Endothelial cell of umbilical vein (primary cell): ENCODE measurements around the gene DMBT1.

ENCODE experiments used
- CTCF ChIP-seq, 2 donors: IDR thresholded peaks; 1 replicate in 1 of 2; 2 replicates in 1 of 2; pipeline ENCODE4 v1.5.1; 2011; ENCODE audit warnings: low read length in 2 of 2, mild to moderate bottlenecking in 2 of 2, moderate library complexity in 2 of 2, control low read depth in 1 of 2, inconsistent platforms in 1 of 2, low read depth in 1 of 2; ENCODE audit not compliant: insufficient read depth in 1 of 2; ENCODE audit errors: extremely low read depth in 1 of 2
- EZH2 ChIP-seq: IDR thresholded peaks from 2 replicates; pipeline ENCODE4 v1.6.1; 2012; ENCODE audit warnings: borderline replicate concordance, low read depth, mild to moderate bottlenecking, moderate library complexity, low read length, inconsistent platforms; ENCODE audit not compliant: severe bottlenecking
- JUN ChIP-seq: IDR thresholded peaks from 2 replicates; pipeline ENCODE4 v1.6.1; 2011; ENCODE audit warnings: borderline replicate concordance, low read depth; ENCODE audit not compliant: insufficient read length, insufficient read depth

- no peak for TF ChIP-seq JUN
- no peak for TF ChIP-seq EZH2
- no peak for TF ChIP-seq CTCF (IDR thresholded peaks at IDR 0.05; ENCODE audit: extremely low read depth in 1 of 2, insufficient read depth in 1 of 2, low read depth in 1 of 2, low read length in 2 of 2)
Measured at GRCh38 chr10:122688293-122688989, 127.9 kb downstream of the DMBT1 start.
